Measurements from ENCODE around the gene SLC35F1. TPM values are rescaled to one million over a fixed set of nuclear protein-coding genes. Genes with fewer than 3 reads are reported as not detected.

SLC35F1 gene
- total and polyA plus RNA-seq, 2 donors (not counting 3 experiments of a cell fraction or from before 2014, with no cell fraction given) = not detected

DNA sequence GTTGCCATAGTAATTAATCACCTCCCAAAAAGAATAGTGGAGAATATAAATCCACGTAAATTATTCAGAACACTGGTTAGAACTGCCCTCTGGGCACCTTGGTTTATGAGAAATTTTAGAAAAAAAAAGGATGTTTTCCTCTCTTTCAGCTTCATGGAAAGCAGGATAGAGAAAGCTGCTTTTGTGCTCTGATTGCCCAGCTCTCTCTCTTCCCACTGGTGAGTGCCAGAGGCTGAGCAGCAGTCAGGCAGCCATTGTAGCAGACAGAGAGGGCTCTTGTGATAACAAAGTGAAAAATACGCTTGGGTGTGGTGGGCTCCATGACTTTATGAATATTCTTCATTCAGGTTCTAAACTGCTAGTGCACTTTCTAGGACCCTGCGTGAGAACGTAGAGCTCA is 26.4 kb downstream of the SLC35F1 start:
- intact Hi-C loops (cut with micrococcal nuclease) = no loop called here
- Histone ChIP-seq H3K79me2 (ENCODE audit: control insufficient read depth, insufficient read depth, low read length) (no peaks in the 10 kb centered on the region), H3K9me3 (replicated peaks; ENCODE audit: control insufficient read depth, insufficient read depth, low read length) (no peaks in the 10 kb centered on the region), H3K27ac (ENCODE audit: insufficient read depth, low read depth, low read length) (no peak overlapping the region), H3K4me3 (replicated peaks in 1 of 3; ENCODE audit: insufficient read depth in 1 of 3, low read depth in 1 of 3, low read length in 3 of 3) (no peak overlapping the region), H3K27me3 (ENCODE audit: control insufficient read depth in 2 of 2, insufficient read depth in 2 of 2, low read length in 2 of 2) (no peaks in the 10 kb centered on the region), H3K4me2 (ENCODE audit: insufficient read depth, low read length) (no peak overlapping the region), H3K36me3 (ENCODE audit: control insufficient read depth in 2 of 2, extremely low read depth in 1 of 2, insufficient read depth in 2 of 2, low read length in 2 of 2) (no peaks in the 10 kb centered on the region), H3K4me1 (ENCODE audit: control insufficient read depth, extremely low read depth, insufficient read depth, low read length) (no peaks in the 10 kb centered on the region), H4K20me1 (replicated peaks; ENCODE audit: control insufficient read depth, extremely low read depth, insufficient read depth, low read length) (no peaks in the 10 kb centered on the region), H2AFZ (ENCODE audit: low read depth, low read length) (no peak overlapping the region), H3K9me1 (replicated peaks; ENCODE audit: control insufficient read depth, extremely low read depth, insufficient read depth, low read length) (no peaks in the 10 kb centered on the region), H3K9ac (replicated peaks; ENCODE audit: extremely low read depth, insufficient read depth, low read length) (no peak overlapping the region)
- dilution Hi-C loops (cut with MboI; ENCODE audit: extremely low pct_ligation_motif_present, low sequenced_read_pairs) = no loop called here
- POLR2A ChIA-PET = no interaction called here
- FAIRE-seq (no peak), DNase-seq (ENCODE audit: low read depth, low spot score) (no peak)
- no TSS peak for BruUV-seq (replicated peaks)
- no peak for TF ChIP-seq POLR2AphosphoS5 (IDR thresholded peaks at IDR 0.05; ENCODE audit: insufficient read depth, low read depth, low read length)
- no peak for TF ChIP-seq MYC (IDR thresholded peaks at IDR 0.05; ENCODE audit: low read depth, low read length)
- TF ChIP-seq, protein P1, sequence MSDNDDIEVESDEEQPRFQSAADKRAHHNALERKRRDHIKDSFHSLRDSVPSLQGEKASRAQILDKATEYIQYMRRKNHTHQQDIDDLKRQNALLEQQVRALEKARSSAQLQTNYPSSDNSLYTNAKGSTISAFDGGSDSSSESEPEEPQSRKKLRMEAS (IDR thresholded peaks at IDR 0.05; ENCODE audit: insufficient read depth, insufficient read length) = no peak
- no peak for TF ChIP-seq POLR2A (IDR thresholded peaks at IDR 0.05; ENCODE audit: low read depth, low read length)
- no peak for TF ChIP-seq GATA2 (IDR thresholded peaks at IDR 0.05; ENCODE audit: insufficient read depth, insufficient read length, low read depth, low read length)
- no peak for TF ChIP-seq JUN (IDR thresholded peaks at IDR 0.05; ENCODE audit: borderline replicate concordance, insufficient read depth, insufficient read length, low read depth)
- CTCF ChIA-PET = no interaction called here

DNA sequence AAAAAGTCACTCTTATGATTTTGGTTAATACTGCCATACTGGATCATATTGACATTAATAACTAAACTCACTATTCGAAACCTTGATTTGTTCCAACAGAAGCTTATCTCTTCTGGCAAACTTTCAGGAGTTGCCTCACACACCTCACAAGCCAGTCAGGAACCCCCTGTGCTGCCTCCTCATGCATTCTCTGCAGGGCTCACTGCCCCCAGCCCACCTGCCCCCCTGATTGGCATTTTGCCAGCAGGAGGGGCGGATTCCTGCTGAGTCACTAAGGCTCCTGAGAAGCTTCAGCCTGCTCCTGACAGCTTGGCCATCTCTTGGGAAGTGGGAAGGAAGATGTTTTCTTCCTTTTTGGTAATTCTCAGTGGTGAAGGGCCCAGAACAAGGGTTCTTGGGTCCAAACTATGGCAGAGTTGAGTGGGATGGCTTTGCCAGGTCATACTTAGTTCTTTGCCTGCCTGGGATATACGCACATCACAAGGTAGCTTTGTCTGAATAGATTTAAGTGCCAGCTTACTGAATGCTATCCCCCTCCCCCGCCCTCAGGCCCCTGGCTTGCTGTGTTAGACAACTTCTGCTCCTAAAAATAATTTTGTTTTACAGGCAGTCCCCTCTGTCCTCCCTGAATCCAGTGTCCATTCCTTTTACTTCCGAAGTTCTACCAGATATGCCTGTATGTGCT is 31.4 kb downstream of the SLC35F1 start:
- no peaks in the 10 kb centered on the region for H3K36me3 ChIP-seq (ENCODE audit: control insufficient read depth in 2 of 2, extremely low read depth in 1 of 2, insufficient read depth in 2 of 2, low read length in 2 of 2)
- H3K4me3 ChIP-seq (replicated peaks in 1 of 3; ENCODE audit: insufficient read depth in 1 of 3, low read depth in 1 of 3, low read length in 3 of 3) = no peak overlapping the region
- no TSS peak for BruUV-seq (replicated peaks)
- no peaks in the 10 kb centered on the region for H3K4me1 ChIP-seq (ENCODE audit: control insufficient read depth, extremely low read depth, insufficient read depth, low read length)
- TF ChIP-seq FOS (IDR thresholded peaks at IDR 0.05; ENCODE audit: borderline replicate concordance, insufficient read depth, low read length) = no peak
- TF ChIP-seq POLR2A (IDR thresholded peaks at IDR 0.05; ENCODE audit: low read depth, low read length) = no peak
- no peak for TF ChIP-seq JUN (IDR thresholded peaks at IDR 0.05; ENCODE audit: borderline replicate concordance, insufficient read depth, insufficient read length, low read depth)
- TF ChIP-seq POLR2AphosphoS5 (IDR thresholded peaks at IDR 0.05; ENCODE audit: insufficient read depth, low read depth, low read length) = no peak
- no peak for TF ChIP-seq EZH2 (IDR thresholded peaks at IDR 0.05; ENCODE audit: borderline replicate concordance, low read depth, low read length, severe bottlenecking)
- TF ChIP-seq, protein P2, sequence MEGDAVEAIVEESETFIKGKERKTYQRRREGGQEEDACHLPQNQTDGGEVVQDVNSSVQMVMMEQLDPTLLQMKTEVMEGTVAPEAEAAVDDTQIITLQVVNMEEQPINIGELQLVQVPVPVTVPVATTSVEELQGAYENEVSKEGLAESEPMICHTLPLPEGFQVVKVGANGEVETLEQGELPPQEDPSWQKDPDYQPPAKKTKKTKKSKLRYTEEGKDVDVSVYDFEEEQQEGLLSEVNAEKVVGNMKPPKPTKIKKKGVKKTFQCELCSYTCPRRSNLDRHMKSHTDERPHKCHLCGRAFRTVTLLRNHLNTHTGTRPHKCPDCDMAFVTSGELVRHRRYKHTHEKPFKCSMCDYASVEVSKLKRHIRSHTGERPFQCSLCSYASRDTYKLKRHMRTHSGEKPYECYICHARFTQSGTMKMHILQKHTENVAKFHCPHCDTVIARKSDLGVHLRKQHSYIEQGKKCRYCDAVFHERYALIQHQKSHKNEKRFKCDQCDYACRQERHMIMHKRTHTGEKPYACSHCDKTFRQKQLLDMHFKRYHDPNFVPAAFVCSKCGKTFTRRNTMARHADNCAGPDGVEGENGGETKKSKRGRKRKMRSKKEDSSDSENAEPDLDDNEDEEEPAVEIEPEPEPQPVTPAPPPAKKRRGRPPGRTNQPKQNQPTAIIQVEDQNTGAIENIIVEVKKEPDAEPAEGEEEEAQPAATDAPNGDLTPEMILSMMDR (IDR thresholded peaks at IDR 0.05; ENCODE audit: extremely low read depth in 1 of 2, insufficient read depth in 1 of 2, low read depth in 1 of 2, low read length in 2 of 2) = no peak
- TF ChIP-seq GATA2 (IDR thresholded peaks at IDR 0.05; ENCODE audit: insufficient read depth, insufficient read length, low read depth, low read length) = no peak
- no peak for TF ChIP-seq MYC (IDR thresholded peaks at IDR 0.05; ENCODE audit: low read depth, low read length)
- TF ChIP-seq, protein P1 (IDR thresholded peaks at IDR 0.05; ENCODE audit: insufficient read depth, insufficient read length) = no peak
- dilution Hi-C loops (cut with MboI; ENCODE audit: extremely low pct_ligation_motif_present, low sequenced_read_pairs) (no loop called here), intact Hi-C loops (cut with micrococcal nuclease) (no loop called here)
- no peaks in the 10 kb centered on the region for H3K9me3 ChIP-seq (replicated peaks; ENCODE audit: control insufficient read depth, insufficient read depth, low read length)
- H3K9me1 ChIP-seq (replicated peaks; ENCODE audit: control insufficient read depth, extremely low read depth, insufficient read depth, low read length) = no peaks in the 10 kb centered on the region
- H3K4me2 ChIP-seq (ENCODE audit: insufficient read depth, low read length) = no peak overlapping the region
- H3K79me2 ChIP-seq (ENCODE audit: control insufficient read depth, insufficient read depth, low read length) = no peaks in the 10 kb centered on the region
- no peaks in the 10 kb centered on the region for H3K27me3 ChIP-seq (ENCODE audit: control insufficient read depth in 2 of 2, insufficient read depth in 2 of 2, low read length in 2 of 2)
- H3K9ac ChIP-seq (replicated peaks; ENCODE audit: extremely low read depth, insufficient read depth, low read length) = no peak overlapping the region
- no peak overlapping the region for H3K27ac ChIP-seq (ENCODE audit: insufficient read depth, low read depth, low read length)
- H4K20me1 ChIP-seq (replicated peaks; ENCODE audit: control insufficient read depth, extremely low read depth, insufficient read depth, low read length) = no peaks in the 10 kb centered on the region
- no peak overlapping the region for H2AFZ ChIP-seq (ENCODE audit: low read depth, low read length)
- CTCF ChIA-PET = no interaction called here
- POLR2A ChIA-PET = no interaction called here
- FAIRE-seq = no peak
- DNase-seq (ENCODE audit: low read depth, low spot score) = no peak

All from endothelial cell of umbilical vein (primary cell).